GM12873 (cell line): ENCODE data around the gene COX20.

Experiments
- TF ChIP-seq, protein P1 (sequence below): IDR thresholded peaks from 2 replicates; pipeline ENCODE4 v1.5.1; 2012; ENCODE audit warnings: low read depth, mild to moderate bottlenecking, moderate library complexity, low read length, control low read depth; ENCODE audit not compliant: insufficient read depth; ENCODE audit errors: missing control alignments

The COX20 gene

DNA sequence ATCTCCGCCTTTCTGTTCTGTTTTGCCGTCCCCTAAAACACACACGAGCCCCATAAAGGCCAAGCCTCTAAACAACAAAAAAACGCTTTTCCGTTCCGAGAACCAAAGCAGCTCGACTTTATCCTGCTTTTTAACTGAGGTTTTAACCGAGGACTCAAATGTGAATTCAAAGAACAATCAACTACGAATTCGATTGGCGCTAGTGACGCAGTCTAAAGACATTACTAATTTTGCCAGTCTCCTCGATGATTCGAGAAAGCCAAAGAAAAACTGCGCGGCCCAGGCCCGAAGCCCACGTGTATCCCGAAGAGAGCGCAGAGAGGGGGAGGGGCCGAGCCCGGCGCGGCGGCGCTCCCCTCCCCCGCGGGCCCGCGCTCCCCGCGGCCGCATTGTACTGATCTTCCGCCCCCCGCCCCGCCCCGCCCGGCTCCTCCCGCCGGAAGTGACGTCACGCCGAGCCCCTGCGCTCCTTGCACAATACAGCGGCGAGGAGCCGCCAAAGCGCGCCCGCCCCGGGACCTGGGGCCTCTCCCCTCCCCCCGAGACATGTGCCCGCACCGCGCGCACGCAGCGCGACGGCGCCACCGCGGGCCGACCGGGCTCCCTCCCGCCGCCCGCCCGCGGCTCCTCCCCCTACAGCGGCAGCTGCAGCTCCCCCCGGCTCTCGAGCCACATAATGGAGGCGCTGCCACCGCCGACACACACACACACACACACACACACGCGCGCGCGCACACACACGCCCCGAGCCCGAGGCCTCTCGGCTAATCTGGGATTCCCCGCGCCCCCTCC lies 27.4 kb downstream of the COX20 start:
- TF ChIP-seq, protein P1, sequence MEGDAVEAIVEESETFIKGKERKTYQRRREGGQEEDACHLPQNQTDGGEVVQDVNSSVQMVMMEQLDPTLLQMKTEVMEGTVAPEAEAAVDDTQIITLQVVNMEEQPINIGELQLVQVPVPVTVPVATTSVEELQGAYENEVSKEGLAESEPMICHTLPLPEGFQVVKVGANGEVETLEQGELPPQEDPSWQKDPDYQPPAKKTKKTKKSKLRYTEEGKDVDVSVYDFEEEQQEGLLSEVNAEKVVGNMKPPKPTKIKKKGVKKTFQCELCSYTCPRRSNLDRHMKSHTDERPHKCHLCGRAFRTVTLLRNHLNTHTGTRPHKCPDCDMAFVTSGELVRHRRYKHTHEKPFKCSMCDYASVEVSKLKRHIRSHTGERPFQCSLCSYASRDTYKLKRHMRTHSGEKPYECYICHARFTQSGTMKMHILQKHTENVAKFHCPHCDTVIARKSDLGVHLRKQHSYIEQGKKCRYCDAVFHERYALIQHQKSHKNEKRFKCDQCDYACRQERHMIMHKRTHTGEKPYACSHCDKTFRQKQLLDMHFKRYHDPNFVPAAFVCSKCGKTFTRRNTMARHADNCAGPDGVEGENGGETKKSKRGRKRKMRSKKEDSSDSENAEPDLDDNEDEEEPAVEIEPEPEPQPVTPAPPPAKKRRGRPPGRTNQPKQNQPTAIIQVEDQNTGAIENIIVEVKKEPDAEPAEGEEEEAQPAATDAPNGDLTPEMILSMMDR, result no peak

DNA sequence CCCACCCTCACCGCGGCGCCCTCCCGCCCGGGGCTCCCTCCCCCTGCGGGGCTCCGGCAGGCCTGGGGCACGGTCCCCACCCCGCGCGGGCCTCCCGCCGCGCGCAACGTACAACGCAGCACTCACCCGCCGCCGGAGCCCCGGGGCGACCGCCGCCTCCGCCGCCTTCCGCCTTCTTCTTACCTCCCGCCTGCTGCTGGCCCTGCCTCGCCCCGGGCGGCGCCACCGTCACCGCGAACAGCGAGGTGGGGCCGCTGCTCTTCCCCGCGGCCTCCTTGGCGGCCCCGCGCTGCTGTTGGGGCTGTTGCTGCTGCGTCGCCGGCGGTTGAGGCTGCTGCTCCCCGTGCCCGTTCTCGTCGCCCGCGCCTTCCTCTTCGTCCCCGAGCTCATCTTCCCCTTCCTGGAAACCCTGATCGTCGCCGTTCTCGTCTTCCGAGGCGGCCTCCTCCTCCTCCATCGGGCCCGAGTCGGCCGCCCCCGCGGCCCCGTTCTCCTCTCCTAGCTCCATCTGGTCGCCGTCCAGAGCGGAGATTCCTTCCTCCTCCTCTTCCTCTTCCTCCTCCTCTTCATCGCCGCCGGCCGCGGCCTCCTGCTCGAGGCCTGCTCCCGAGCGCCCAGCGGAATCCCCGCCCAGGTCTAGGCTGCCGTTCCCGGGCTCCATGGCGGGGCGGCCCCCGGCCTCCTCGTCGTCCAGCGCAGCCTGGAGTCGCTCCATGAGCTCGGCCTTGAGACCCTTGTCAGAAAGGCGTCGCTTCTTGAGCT lies 28.2 kb downstream of the COX20 start:
- TF ChIP-seq, protein P1, result no peak

- TF ChIP-seq, protein P1, result peak; percentile 48
Measured at GRCh38 chr1:244864253-244865027, 29.0 kb downstream of the COX20 start, which contains the start of gene HNRNPU. TSS of gene HNRNPU (minus strand) at chr1:244864543. CDS start at chr1:244864307, 236 bp downstream.

DNA sequence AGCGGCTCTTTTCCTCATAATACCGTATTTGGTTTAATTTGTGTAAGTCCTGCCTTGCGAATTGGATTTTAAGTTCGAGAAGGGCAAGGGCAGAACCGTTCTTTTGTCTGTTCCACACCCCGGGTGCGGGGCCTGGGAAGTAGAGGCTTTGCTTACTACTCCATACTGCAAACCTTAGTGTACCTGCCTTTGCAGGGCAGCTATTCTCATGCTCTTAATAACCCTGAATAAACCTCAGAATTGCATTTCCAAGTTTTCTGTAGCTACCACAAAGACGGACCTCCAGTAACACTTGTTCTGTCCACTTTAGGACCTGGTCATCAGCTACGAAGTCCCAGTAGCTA lies 29.5 kb downstream of the COX20 start:
- TF ChIP-seq, protein P1, result no peak

- TF ChIP-seq, protein P1, result no peak
Measured at GRCh38 chr1:244865820-244866219, 30.4 kb downstream of the COX20 start.

GRCh38 chr1:244866355-244866754 lies 30.9 kb downstream of the COX20 start:
- TF ChIP-seq, protein P1, result no peak
